Progenitor cell of endocrine pancreas (in vitro differentiated cells): Measurements from ENCODE around the gene MRPL34. TPM values are rescaled to one million over a fixed set of nuclear protein-coding genes. Genes with fewer than 3 reads are reported as not detected.

Source experiments
- DNase-seq: peaks from one replicate; pipeline ENCODE4 v3.0.0; 2021; ENCODE audit warnings: low spot score; ENCODE audit not compliant: unreplicated experiment
- H3K27ac Mint-ChIP-seq: 2 replicates; pipeline ENCODE4 v1.8.0; 2021; ENCODE audit warnings: mild to moderate bottlenecking, moderate library complexity, mixed read lengths
- H3K27me3 Mint-ChIP-seq: 2 replicates; pipeline ENCODE4 v1.8.0; 2021; ENCODE audit warnings: mixed read lengths
- H3K36me3 Mint-ChIP-seq: 2 replicates; pipeline ENCODE4 v1.8.0; 2022; ENCODE audit warnings: mixed read lengths; ENCODE audit not compliant: insufficient read depth
- H3K4me1 Mint-ChIP-seq: 2 replicates; pipeline ENCODE4 v1.8.0; 2021; ENCODE audit warnings: low read depth, mixed read lengths
- H3K4me3 Mint-ChIP-seq: 2 replicates; pipeline ENCODE4 v1.8.0; 2021; ENCODE audit warnings: low read depth, mild to moderate bottlenecking, moderate library complexity, mixed read lengths
- H3K9me3 Mint-ChIP-seq: 2 replicates; pipeline ENCODE4 v1.8.0; 2021; ENCODE audit warnings: low read depth, mixed read lengths
- CTCF ChIP-seq: fragments of 200-600 bp; sonication (generic); IDR thresholded peaks from one replicate; pipeline ENCODE4 v1.5.0; 2021; ENCODE audit warnings: antibody characterized with exemption, mild to moderate bottlenecking; ENCODE audit not compliant: unreplicated experiment
- total RNA-seq: library from RNA; stranded (reverse); gene quantifications from 2 replicates; pipeline ENCODE4 v1.2.1, GENCODE V29; 2021

The MRPL34 gene
- total RNA-seq, 1 donor from 2014 or later: 54.4 TPM

GRCh38 chr19:17347361-17347760 lies 41.7 kb downstream of the MRPL34 start:
- Mint-ChIP-seq H3K36me3 (no peaks in the 10 kb centered on the region), H3K4me1 (no peaks in the 10 kb centered on the region), H3K4me3 (no peak overlapping the region), H3K27me3 (peaks cover 18% of the 10 kb centered on the region), H3K9me3 (no peaks in the 10 kb centered on the region), H3K27ac (no peak overlapping the region)
- no peak for TF ChIP-seq CTCF
- DNase-seq: no peak

- DNase-seq: no peak
- no peaks in the 10 kb centered on the region for H3K4me1 Mint-ChIP-seq
- H3K27ac Mint-ChIP-seq: no peak overlapping the region
- H3K4me3 Mint-ChIP-seq: no peak overlapping the region
- no peaks in the 10 kb centered on the region for H3K36me3 Mint-ChIP-seq
- no peaks in the 10 kb centered on the region for H3K9me3 Mint-ChIP-seq
- TF ChIP-seq CTCF: no peak
- peaks cover 21% of the 10 kb centered on the region for H3K27me3 Mint-ChIP-seq
These were observed 42.2 kb downstream of the MRPL34 start for GRCh38 chr19:17347877-17348276.

GRCh38 chr19:17348700-17349099 lies 43.0 kb downstream of the MRPL34 start:
- no peak overlapping the region for H3K4me3 Mint-ChIP-seq
- no peak for DNase-seq
- H3K27ac Mint-ChIP-seq: no peak overlapping the region
- no peak for TF ChIP-seq CTCF
- no peaks in the 10 kb centered on the region for H3K9me3 Mint-ChIP-seq
- H3K27me3 Mint-ChIP-seq: peaks cover 28% of the 10 kb centered on the region
- H3K4me1 Mint-ChIP-seq: no peaks in the 10 kb centered on the region
- no peaks in the 10 kb centered on the region for H3K36me3 Mint-ChIP-seq

GRCh38 chr19:17351815-17352435 lies 46.3 kb downstream of the MRPL34 start:
- H3K4me1 Mint-ChIP-seq: no peaks in the 10 kb centered on the region
- H3K9me3 Mint-ChIP-seq: no peaks in the 10 kb centered on the region
- H3K36me3 Mint-ChIP-seq: no peaks in the 10 kb centered on the region
- peaks cover 28% of the 10 kb centered on the region for H3K27me3 Mint-ChIP-seq
- H3K4me3 Mint-ChIP-seq: no peak overlapping the region
- no peak for TF ChIP-seq CTCF
- DNase-seq: no peak
- H3K27ac Mint-ChIP-seq: no peak overlapping the region

GRCh38 chr19:17352608-17353280 lies 47.1 kb downstream of the MRPL34 start:
- H3K4me1 Mint-ChIP-seq: no peaks in the 10 kb centered on the region
- H3K36me3 Mint-ChIP-seq: no peaks in the 10 kb centered on the region
- H3K27ac Mint-ChIP-seq: no peak overlapping the region
- peaks cover 25% of the 10 kb centered on the region for H3K27me3 Mint-ChIP-seq
- H3K9me3 Mint-ChIP-seq: no peaks in the 10 kb centered on the region
- no peak for DNase-seq
- H3K4me3 Mint-ChIP-seq: no peak overlapping the region
- no peak for TF ChIP-seq CTCF
